DMS79 treated with DMSO at 0.1 percent for 48 hours (cell line): Measurements from ENCODE around the gene ACTL8.

Source experiments
- DNase-seq: peaks from one replicate; lab custom pipeline; 2025; lab: John Stamatoyannopoulos, UW

Gene ACTL8

DNA sequence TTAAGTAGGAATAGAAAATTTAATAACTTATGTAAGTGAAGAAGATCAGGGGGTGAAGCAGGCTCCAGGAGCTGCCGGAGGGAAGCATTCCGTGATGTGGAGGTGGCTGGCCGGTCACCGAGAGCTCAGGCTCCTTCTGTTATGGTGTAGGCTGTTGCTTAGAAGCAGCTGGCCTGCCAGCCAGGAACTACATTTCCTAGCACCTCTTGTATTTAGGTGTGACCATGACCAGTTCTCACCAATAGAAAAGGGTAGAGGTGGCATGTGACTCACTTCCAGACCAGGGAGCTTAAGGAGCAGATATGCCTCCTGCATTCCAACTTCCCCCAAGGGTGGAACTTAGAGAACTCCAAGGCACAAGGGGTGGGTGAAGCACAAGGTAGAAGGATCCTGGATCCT lies 120.7 kb downstream of the ACTL8 start:
- no peak for DNase-seq
